A673 (cell line): Measurements from ENCODE around the gene IMPACT.

Source experiments
- EZH2 ChIP-seq: fragments of 200-600 bp; sonication (generic); IDR thresholded peaks from 2 replicates; pipeline ENCODE4 v1.6.1; 2017; ENCODE audit warnings: borderline replicate concordance, low read depth, mild to moderate bottlenecking, mixed read lengths, antibody characterized with exemption, low read length; ENCODE audit not compliant: poor library complexity, severe bottlenecking
- TF ChIP-seq, protein P1 (sequence below): fragments of 300-800, 200-600 bp; sonication (generic); conservative IDR thresholded peaks from 2 replicates; pipeline ENCODE4 v1.5.1; 2017; ENCODE audit warnings: low read depth, mild to moderate bottlenecking, antibody characterized with exemption, low read length, moderate library complexity, mixed read lengths

DNA sequence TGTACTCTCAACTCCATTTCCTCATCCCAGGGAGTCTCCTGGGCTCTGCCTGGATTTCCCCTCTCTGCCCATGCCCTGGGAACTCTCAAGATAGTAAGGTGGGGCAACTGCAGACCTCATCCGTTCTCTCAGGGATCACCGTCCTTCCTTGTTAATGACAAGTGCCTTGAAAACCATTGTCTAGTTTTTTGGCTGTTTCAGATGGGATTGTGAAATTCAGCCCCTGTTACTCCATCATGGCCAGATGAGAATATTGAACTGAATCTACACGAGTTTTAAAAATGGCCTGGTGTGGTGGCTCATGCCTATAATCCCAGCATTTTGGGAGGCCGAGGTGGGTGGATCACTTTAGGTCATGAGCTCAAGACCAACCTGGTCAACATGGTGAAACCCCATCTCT is 33.3 kb downstream of the IMPACT start:
- TF ChIP-seq, protein P1, sequence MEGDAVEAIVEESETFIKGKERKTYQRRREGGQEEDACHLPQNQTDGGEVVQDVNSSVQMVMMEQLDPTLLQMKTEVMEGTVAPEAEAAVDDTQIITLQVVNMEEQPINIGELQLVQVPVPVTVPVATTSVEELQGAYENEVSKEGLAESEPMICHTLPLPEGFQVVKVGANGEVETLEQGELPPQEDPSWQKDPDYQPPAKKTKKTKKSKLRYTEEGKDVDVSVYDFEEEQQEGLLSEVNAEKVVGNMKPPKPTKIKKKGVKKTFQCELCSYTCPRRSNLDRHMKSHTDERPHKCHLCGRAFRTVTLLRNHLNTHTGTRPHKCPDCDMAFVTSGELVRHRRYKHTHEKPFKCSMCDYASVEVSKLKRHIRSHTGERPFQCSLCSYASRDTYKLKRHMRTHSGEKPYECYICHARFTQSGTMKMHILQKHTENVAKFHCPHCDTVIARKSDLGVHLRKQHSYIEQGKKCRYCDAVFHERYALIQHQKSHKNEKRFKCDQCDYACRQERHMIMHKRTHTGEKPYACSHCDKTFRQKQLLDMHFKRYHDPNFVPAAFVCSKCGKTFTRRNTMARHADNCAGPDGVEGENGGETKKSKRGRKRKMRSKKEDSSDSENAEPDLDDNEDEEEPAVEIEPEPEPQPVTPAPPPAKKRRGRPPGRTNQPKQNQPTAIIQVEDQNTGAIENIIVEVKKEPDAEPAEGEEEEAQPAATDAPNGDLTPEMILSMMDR: no peak
- no peak for TF ChIP-seq EZH2
